HG03378 (cell line): ENCODE results near the gene SMYD4.
A peak's percentile ranks its signal among the peaks of the same experiment; 100 is the strongest.
"Not testable (repeated sequence)": the region's sequence is repeated elsewhere in the genome, so short reads cannot be mapped to it uniquely, and the experiment has no call there.

Experiments
- ATAC-seq: cut with Tn5 transposase; IDR thresholded peaks from one replicate; pipeline ENCODE4 v1.9.1; 2021; ENCODE audit warnings: mild to moderate bottlenecking, moderate library complexity; ENCODE audit not compliant: unreplicated experiment

SMYD4 gene

GRCh38 chr17:1834380-1835149 is 4.9 kb upstream of the SMYD4 start:
- ATAC-seq: peak; percentile 67

- ATAC-seq: no peak
These were observed 586 bp upstream of the SMYD4 start for GRCh38 chr17:1830288-1830687.

DNA sequence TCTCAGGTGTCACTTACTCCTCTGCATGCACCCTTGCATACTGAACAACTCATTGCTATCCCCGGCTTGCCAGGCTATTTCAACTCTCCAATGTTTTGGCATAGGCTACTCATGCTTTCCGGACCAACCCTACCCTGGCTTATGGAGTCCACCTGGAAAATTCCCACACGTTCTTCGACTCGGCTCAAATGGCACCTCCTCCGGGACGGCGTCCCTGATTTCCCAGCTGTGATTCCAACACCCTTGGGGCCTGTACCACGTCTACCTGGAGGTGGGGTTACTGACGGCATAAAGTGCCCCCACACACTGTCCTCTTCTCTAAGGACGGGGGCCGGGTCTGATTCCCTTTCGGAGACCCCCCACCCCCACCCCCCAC is 498 bp downstream of the SMYD4 start:
- peak; percentile 6 for ATAC-seq

- no peak for ATAC-seq
These were observed 9.0 kb downstream of the SMYD4 start for GRCh38 chr17:1820528-1821252.

GRCh38 chr17:1813088-1813487 is 16.6 kb downstream of the SMYD4 start:
- no peak for ATAC-seq

DNA sequence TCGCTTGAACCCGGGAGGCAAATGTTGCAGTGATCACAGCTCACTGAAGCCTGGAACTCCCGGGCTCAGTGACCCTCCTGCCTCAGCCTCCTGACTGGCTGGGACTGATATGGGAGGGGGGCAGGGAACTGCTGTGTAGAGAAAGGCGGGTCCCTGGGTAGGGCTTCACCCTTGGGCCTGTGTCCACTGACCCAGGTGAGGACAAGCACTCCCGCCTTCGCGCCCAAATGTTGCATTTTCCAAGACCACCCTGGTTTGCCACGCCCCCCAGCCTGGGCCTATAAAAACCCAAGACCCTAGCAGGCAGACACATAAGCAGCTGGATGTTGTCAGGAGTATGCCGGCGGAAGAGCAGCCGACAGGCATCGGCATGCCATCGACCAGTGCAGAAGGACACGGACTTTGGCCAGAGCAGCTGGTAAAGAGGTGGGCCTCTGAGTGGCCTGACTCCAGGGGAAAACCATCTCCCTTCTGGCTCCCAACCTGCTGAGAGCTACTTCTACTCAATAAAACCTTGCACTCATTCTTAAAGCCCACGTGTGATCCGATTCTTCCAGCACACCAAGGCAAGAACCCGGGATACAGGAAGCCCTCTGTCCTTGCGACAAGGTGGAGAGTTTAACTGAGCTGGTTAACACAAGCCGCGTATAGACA is 19.1 kb downstream of the SMYD4 start:
- no peak for ATAC-seq

- ATAC-seq: not testable (repeated sequence)
These were observed 19.9 kb downstream of the SMYD4 start for GRCh38 chr17:1809815-1810214.

DNA sequence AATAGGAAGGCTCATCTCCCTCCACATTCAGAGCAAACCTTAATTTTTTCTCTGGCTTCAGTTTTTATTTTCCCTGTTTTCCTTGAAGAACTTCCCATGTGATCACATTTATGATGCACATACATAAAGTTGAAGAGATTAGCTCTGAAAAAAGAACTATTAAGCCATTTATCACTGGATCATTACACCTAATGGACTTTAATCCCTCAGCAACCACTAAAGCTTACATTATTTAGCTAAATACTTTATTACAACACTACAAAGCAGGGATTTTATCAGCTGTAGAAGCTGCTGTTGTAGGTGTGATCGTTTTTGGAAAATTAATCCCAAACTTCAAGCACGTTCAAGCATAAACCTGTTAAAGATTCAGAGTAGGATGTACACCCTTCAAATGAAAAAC is 21.1 kb downstream of the SMYD4 start:
- ATAC-seq: no peak

GRCh38 chr17:1807890-1808289 is 21.8 kb downstream of the SMYD4 start:
- no peak for ATAC-seq

GRCh38 chr17:1803280-1803679 is 26.4 kb downstream of the SMYD4 start:
- no peak for ATAC-seq

DNA sequence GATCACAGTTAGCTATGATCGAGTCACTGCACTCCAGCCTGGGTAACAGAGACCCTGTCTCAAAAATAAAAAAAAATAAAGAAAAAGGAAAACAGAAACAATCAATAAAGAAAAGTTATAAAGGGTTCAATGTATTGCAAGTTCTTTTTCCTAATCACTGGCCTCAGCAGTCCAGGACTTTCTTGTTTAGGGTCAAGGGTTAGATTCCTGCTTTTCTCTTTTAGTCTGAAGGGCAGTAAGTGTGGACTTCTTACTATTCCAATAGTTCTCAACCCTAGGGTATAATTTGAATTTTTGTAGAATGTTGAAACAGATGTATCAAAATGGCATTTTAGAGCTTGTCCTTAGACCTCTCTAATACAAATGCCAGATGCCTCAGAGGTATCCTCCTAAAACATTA is 27.3 kb downstream of the SMYD4 start:
- no peak for ATAC-seq

GRCh38 chr17:1800712-1801111 is 29.0 kb downstream of the SMYD4 start:
- no peak for ATAC-seq

GRCh38 chr17:1800240-1800639 is 29.5 kb downstream of the SMYD4 start:
- no peak for ATAC-seq

- not testable (repeated sequence) for ATAC-seq
These were observed 31.9 kb downstream of the SMYD4 start for GRCh38 chr17:1797846-1798245.

DNA sequence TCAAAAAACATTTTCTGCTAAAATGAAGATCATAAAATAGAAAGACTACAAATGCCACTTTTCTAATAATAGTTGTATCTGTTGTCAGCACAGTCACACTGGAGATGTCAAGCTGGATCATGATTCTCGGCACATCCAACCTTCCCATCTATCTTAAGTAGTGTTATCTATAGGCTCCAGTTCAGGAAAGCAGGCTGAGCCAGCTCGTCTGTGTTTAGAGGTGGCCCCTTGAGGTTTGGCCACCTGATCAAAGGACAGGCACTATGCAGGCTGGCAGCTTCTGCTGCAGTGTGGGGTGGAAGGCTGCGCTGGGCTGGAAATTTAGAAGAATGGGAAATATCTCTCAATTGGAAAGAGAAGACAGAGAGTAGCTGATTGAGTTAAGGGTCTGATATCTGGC is 32.4 kb downstream of the SMYD4 start:
- ATAC-seq: no peak

DNA sequence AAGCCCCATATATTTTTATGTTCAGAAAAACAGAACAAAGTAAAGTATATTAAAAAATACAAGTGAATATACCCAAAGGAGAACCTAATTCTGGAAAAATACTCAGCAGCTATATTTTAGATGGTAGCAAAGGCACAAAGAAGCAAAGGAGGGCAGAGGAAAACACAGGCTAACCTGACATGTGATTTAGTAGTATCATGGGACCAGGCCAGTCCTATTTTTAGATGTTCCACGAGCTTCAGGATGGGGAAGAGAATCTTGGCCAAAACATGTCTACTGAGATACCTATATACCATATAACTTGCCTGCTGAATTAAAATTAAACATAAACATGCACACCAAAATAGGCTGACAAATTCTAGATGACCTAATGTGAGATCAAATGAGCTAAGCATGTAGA is 32.9 kb downstream of the SMYD4 start:
- no peak for ATAC-seq

- no peak for ATAC-seq
These were observed 36.3 kb downstream of the SMYD4 start for GRCh38 chr17:1793447-1793806.

DNA sequence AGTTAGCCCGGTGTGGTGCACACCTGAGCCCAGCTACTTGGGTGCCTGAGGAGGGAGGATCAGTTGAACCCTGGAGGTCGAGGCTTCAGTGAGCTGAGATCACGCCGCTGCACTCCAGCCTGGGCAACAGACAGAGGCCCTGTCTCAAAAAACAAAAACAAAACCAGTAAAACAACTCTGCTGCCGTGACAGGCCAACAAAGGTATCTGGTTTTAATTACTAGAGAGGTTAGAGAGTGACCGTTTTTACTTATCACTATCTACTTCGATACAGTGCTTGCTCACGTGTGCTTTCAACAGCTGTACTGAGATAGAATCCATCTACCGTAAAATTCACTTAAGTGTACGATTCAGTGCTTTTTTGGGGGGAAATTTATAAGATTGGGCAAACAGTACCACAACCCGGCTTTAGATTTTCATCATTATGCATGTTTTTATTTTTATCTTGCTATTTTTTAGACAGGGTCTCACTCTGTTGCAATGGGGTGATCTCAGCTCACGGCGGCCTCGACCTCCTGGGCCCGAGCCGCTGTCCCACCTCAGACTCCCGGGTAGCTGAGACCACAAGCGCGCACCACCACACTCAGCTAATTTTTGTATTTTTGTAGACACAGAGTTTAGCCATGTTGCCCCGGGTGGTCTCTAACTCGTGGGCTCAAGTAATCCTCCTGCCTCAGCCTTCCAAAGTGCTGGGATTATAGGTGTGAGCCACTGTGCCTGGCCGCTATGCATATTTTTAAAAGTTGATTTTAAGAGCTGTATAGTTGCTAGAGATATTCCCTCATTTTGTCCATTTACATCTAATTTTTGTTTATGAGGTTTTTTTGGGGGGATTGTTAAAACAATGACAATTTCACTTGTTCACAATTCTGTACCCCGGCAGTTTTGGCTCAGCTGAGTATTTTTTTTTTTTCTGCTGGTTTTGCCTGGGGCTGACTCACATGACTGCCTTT is 36.9 kb downstream of the SMYD4 start:
- no peak for ATAC-seq

DNA sequence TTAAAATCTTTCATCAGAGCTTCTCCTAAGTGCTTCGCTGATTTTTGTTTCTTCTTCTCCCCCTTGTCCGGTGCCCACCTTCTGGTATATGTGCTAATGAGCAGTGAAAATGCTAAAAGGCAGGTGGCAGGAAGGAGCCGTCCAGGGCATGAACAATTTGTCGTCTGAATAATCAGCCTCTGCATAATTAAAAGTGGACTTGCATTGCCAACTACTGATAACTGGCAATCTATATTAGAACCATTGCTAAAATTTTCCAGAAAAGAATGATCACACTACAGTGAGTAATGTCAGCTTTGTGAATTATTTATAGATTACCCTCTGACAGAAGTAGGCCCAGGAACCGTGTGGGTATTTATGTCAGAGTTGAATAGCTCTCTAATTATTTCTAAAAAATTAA is 39.8 kb downstream of the SMYD4 start:
- ATAC-seq: no peak

GRCh38 chr17:1787301-1787902 is 42.3 kb downstream of the SMYD4 start:
- ATAC-seq: no peak

- ATAC-seq: no peak
These were observed 43.0 kb downstream of the SMYD4 start for GRCh38 chr17:1786708-1787107.
